ENCODE results near the gene UBE2O. TPM values are rescaled to one million over a fixed set of nuclear protein-coding genes. Genes with fewer than 3 reads are reported as not detected.

UBE2O gene
- total RNA-seq, 3 donors from 2014 or later (not counting 1 experiment from before 2014, with no cell fraction given), result 34.9 to 40.2 (median 37.7) TPM

DNA sequence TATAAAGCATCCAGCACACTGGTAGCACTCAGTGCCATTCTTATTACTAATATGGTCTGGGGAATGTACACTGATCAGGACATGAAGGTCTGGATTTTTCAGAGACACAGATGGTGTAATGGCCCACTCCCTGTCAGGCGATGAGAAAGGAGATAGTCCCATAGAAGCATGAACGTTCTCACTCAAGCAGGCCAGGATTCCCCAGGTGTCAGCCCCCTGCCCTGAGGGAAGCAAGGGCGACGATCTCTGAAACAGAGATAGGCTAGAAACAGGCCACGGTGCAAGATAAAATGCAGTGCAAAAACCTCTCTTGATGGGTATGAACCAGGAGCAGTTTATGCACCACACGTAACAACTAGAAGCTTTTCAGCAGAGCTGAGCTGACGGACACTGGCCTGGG, 109.8 kb downstream of the UBE2O start:
- Histone ChIP-seq H3K27ac (ENCODE audit: low read length) (no peak overlapping the region), H3K36me3 (ENCODE audit: control insufficient read depth, insufficient read depth, low read length) (peaks cover 24% of the 10 kb centered on the region), H3K9me3 (ENCODE audit: control insufficient read depth, insufficient read depth, low read length) (no peaks in the 10 kb centered on the region), H3K4me1 (ENCODE audit: control insufficient read depth, insufficient read depth, low read length) (no peaks in the 10 kb centered on the region), H3K4me3 (ENCODE audit: low read length) (no peak overlapping the region), H3K27me3 (ENCODE audit: control insufficient read depth, insufficient read depth, low read length) (no peaks in the 10 kb centered on the region)
- H3K27ac Mint-ChIP-seq, result no peak overlapping the region
- no peak for ATAC-seq
- no peaks in the 10 kb centered on the region for H3K27me3 Mint-ChIP-seq (ENCODE audit: low read depth in 2 of 2)
- H3K4me1 Mint-ChIP-seq, result peaks cover 0 to 5% of the 10 kb centered on the region in 2 donors
- H3K4me3 Mint-ChIP-seq, result no peak overlapping the region
- TF ChIP-seq, protein P1, sequence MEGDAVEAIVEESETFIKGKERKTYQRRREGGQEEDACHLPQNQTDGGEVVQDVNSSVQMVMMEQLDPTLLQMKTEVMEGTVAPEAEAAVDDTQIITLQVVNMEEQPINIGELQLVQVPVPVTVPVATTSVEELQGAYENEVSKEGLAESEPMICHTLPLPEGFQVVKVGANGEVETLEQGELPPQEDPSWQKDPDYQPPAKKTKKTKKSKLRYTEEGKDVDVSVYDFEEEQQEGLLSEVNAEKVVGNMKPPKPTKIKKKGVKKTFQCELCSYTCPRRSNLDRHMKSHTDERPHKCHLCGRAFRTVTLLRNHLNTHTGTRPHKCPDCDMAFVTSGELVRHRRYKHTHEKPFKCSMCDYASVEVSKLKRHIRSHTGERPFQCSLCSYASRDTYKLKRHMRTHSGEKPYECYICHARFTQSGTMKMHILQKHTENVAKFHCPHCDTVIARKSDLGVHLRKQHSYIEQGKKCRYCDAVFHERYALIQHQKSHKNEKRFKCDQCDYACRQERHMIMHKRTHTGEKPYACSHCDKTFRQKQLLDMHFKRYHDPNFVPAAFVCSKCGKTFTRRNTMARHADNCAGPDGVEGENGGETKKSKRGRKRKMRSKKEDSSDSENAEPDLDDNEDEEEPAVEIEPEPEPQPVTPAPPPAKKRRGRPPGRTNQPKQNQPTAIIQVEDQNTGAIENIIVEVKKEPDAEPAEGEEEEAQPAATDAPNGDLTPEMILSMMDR (IDR thresholded peaks at IDR 0.05), result no peak
- no peaks in the 10 kb centered on the region for H3K9me3 Mint-ChIP-seq
- WGBS (ENCODE audit: insufficient coverage), result 98% methylated on average over 7 of the region's 7 CpGs
- intact Hi-C loops (cut with micrococcal nuclease), result no loop called here
- DNase-seq, result no peak
- H3K36me3 Mint-ChIP-seq, result peaks cover 7% of the 10 kb centered on the region

DNA sequence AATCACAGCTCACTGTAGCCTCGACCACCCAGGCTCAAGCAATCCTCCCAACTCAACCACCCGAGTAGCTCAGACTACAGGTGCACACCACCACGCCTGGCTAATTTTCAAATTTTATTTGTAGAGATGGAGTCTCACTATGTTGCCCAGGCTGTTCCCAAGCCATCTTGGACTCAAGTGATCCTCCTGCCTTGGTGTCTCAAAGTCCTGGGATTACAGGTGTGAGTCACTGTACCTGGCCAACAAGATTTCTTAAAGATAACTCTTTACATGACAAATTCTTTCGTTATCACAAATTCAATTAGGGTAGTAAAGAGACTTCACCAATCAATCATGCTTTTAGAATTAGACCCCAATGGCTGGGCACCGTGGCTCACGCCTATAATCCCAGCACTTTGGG, 111.7 kb downstream of the UBE2O start:
- Histone ChIP-seq H3K4me3 (ENCODE audit: low read length) (no peak overlapping the region), H3K27ac (ENCODE audit: low read length) (no peak overlapping the region), H3K4me1 (ENCODE audit: control insufficient read depth, insufficient read depth, low read length) (no peaks in the 10 kb centered on the region), H3K9me3 (ENCODE audit: control insufficient read depth, insufficient read depth, low read length) (no peaks in the 10 kb centered on the region), H3K36me3 (ENCODE audit: control insufficient read depth, insufficient read depth, low read length) (peaks cover 15% of the 10 kb centered on the region), H3K27me3 (ENCODE audit: control insufficient read depth, insufficient read depth, low read length) (no peaks in the 10 kb centered on the region)
- no peak for ATAC-seq
- H3K9me3 Mint-ChIP-seq, result no peaks in the 10 kb centered on the region
- H3K4me1 Mint-ChIP-seq, result peaks cover 0 to 5% of the 10 kb centered on the region in 2 donors
- no peak for DNase-seq
- H3K27ac Mint-ChIP-seq, result no peak overlapping the region
- H3K27me3 Mint-ChIP-seq (ENCODE audit: low read depth in 2 of 2), result no peaks in the 10 kb centered on the region
- no peak overlapping the region for H3K4me3 Mint-ChIP-seq
- intact Hi-C loops (cut with micrococcal nuclease), result no loop called here
- H3K36me3 Mint-ChIP-seq, result no peaks in the 10 kb centered on the region
- TF ChIP-seq, protein P1 (IDR thresholded peaks at IDR 0.05), result no peak
- 100% methylated on average over 3 of the region's 6 CpGs for WGBS (ENCODE audit: insufficient coverage)

Other genes with a start within 250 kb of the UBE2O start
- gene RNF157, start 212.7 kb downstream of the UBE2O start, total RNA-seq, result 1 to 10 TPM; 4.9 to 9.1 (median 8.5) TPM
- 100 to 1,000 TPM; 171 to 287 (median 189) TPM for gene UBALD2, start 187.8 kb downstream of the UBE2O start, total RNA-seq
- 1 to 10 TPM; 2.3 to 3.1 (median 2.9) TPM for gene QRICH2, start 144.9 kb downstream of the UBE2O start, total RNA-seq
- 10 to 100 TPM; 32.9 to 45.2 (median 41.5) TPM for gene PRPSAP1, start 99.2 kb downstream of the UBE2O start, total RNA-seq
- gene SPHK1, start 68.5 kb downstream of the UBE2O start, total RNA-seq, result 1 to 10 TPM; 7.6 to 9.2 (median 8.3) TPM
- under 1 TPM in 2 of 3 donors, not detected in 1; 0.28 to 0.50 TPM for gene AANAT, start 14.5 kb upstream of the UBE2O start, total RNA-seq
- gene RHBDF2, start 48.3 kb upstream of the UBE2O start, total RNA-seq, result 100 to 1,000 TPM; 194 to 233 (median 202) TPM
- gene CYGB, start 84.6 kb upstream of the UBE2O start, total RNA-seq, result under 1 TPM; 0.12 to 0.33 (median 0.16) TPM
- gene PRCD, start 86.9 kb upstream of the UBE2O start, total RNA-seq, result 1 to 10 TPM in 1 of 3 donors, under 1 TPM in 2; 0.77 to 1.1 (median 0.82) TPM
- gene ST6GALNAC2, start 132.7 kb upstream of the UBE2O start, total RNA-seq, result under 1 TPM in 1 of 3 donors, not detected in 2; 0.65 TPM
- gene ST6GALNAC1, start 190.6 kb upstream of the UBE2O start, total RNA-seq, result 1 to 10 TPM in 1 of 3 donors, not detected in 2; 1.0 TPM

Data from natural killer cell (primary cell).